Measurements from ENCODE around the gene CBLIF.

- TF ChIP-seq CTCF (conservative IDR thresholded peaks at IDR 0.05; ENCODE audit: low read depth, low read length) = no peak
- no peak for TF ChIP-seq EZH2 (IDR thresholded peaks at IDR 0.05; ENCODE audit: borderline replicate concordance, low read depth, low read length, poor library complexity, severe bottlenecking)
These were observed 22.6 kb upstream of the CBLIF start for GRCh38 chr11:59867946-59868345.

Measured in A673 (cell line).